OCI-LY7 (cell line): ENCODE data around the gene CACNB3. TPM values are rescaled to one million over a fixed set of nuclear protein-coding genes. Genes with fewer than 3 reads are reported as not detected.
A peak's percentile ranks its signal among the peaks of the same experiment; 100 is the strongest.
"Not testable (repeated sequence)": the region's sequence is repeated elsewhere in the genome, so short reads cannot be mapped to it uniquely, and the experiment has no call there.

Experiments used
- BruUV-seq: library from RNA; stranded (reverse); fragments of 400-500 nt; replicated peaks from 2 replicates; lab custom pipeline; 2021; lab: Mats Ljungman, UMichigan
- CTCF ChIA-PET: fragments of 300-600 bp; sonication (Branson Sonifier 250); formaldehyde crosslinking; loops from one replicate; lab custom pipeline; 2022; ENCODE audit warnings: antibody characterized with exemption; ENCODE audit not compliant: unreplicated experiment; lab: Charles Lee
- POLR2A ChIA-PET: fragments of 300-600 bp; sonication (Branson Sonifier 250); formaldehyde crosslinking; loops from one replicate; lab custom pipeline; 2022; ENCODE audit warnings: antibody characterized with exemption; lab: Charles Lee
- DNase-seq: peaks from one replicate; pipeline ENCODE4 v3.0.0-alpha.2; 2015; ENCODE audit warnings: low spot score
- H2AFZ ChIP-seq: fragments of 200-600 bp; sonication (generic), shearing (Covaris generic); 2 replicates; pipeline ENCODE4 v1.6.1; 2014; ENCODE audit warnings: mild to moderate bottlenecking, antibody characterized with exemption, low read length, moderate library complexity
- H3K27ac ChIP-seq: fragments of 200-600 bp; sonication (generic); 2 replicates; pipeline ENCODE4 v1.5.1; 2014; ENCODE audit warnings: mixed run types, low read depth, mild to moderate bottlenecking, moderate library complexity, low read length, inconsistent platforms; ENCODE audit not compliant: poor library complexity, severe bottlenecking
- H3K36me3 ChIP-seq: fragments of 200-600 bp; sonication (generic); 2 replicates; pipeline ENCODE4 v1.6.1; 2014; ENCODE audit warnings: mild to moderate bottlenecking, antibody characterized with exemption, low read length, moderate library complexity, mixed read lengths; ENCODE audit not compliant: insufficient read depth
- H3K4me1 ChIP-seq: fragments of 200-600 bp; sonication (generic); 2 replicates; pipeline ENCODE4 v1.5.1; 2014; ENCODE audit warnings: mild to moderate bottlenecking, low read length; ENCODE audit not compliant: insufficient read depth, poor library complexity, severe bottlenecking
- H3K4me2 ChIP-seq: fragments of 200-600 bp; sonication (generic); 2 replicates; pipeline ENCODE4 v1.6.1; 2014; ENCODE audit warnings: mild to moderate bottlenecking, low read length
- H3K4me3 ChIP-seq: fragments of 200-600 bp; sonication (generic); 2 replicates; pipeline ENCODE4 v1.5.1; 2014; ENCODE audit warnings: mild to moderate bottlenecking, low read depth, low read length; ENCODE audit not compliant: poor library complexity, severe bottlenecking
- H3K79me2 ChIP-seq: fragments of 200-600 bp; sonication (generic); 2 replicates; pipeline ENCODE4 v1.6.1; 2016; ENCODE audit warnings: low read depth, mild to moderate bottlenecking, low read length, moderate library complexity, mixed read lengths; ENCODE audit not compliant: insufficient read depth
- H3K9me2 ChIP-seq: fragments of 200-600 bp; sonication (generic); 2 replicates; pipeline ENCODE4 v1.6.1; 2016; ENCODE audit warnings: mild to moderate bottlenecking, low read length, mixed read lengths; ENCODE audit not compliant: insufficient read depth
- H3K9me3 ChIP-seq: fragments of 200-600 bp; sonication (generic); 2 replicates; pipeline ENCODE4 v1.6.1; 2014; ENCODE audit warnings: mild to moderate bottlenecking, mixed run types, low read length, mixed read lengths
- H4K20me1 ChIP-seq: fragments of 200-600 bp; sonication (generic); 2 replicates; pipeline ENCODE4 v1.6.1; 2014; ENCODE audit warnings: mild to moderate bottlenecking, antibody characterized with exemption, low read length, moderate library complexity, mixed read lengths; ENCODE audit not compliant: insufficient read depth
- CTCF ChIP-seq: fragments of 200-600 bp; sonication (generic); conservative IDR thresholded peaks from 2 replicates; pipeline ENCODE4 v1.5.1; 2014; ENCODE audit warnings: mild to moderate bottlenecking, antibody characterized with exemption, low read length, moderate library complexity, mixed read lengths
- EZH2phosphoT487 ChIP-seq: fragments of 200-600 bp; sonication (generic); IDR thresholded peaks from 2 replicates; pipeline ENCODE4 v1.6.1; 2018; ENCODE audit warnings: low read depth, borderline replicate concordance, mild to moderate bottlenecking, mixed run types, antibody characterized with exemption, low read length, moderate library complexity, mixed read lengths
- intact Hi-C: fragments of 100-400 bp; cut with micrococcal nuclease; formaldehyde crosslinking; loops from one replicate; pipeline ENCODE4 v1.10.0; 2022; ENCODE audit not compliant: unreplicated experiment
- total RNA-seq, 2 experiments: library from RNA; depleted of rRNA in 1 of 2; stranded (reverse); fragments of >200 nt in 1 of 2; shearing (Covaris generic) in 1 of 2; gene quantifications; 2 replicates each; pipeline ENCODE4 v1.2.3, GENCODE V29; 2014 to 2022

CACNB3 gene
- total RNA-seq, 2 experiments from 2014 or later: 5.6 to 20.6 TPM

- Histone ChIP-seq H3K4me1 (peaks cover 42% of the 10 kb centered on the region), H4K20me1 (no peaks in the 10 kb centered on the region), H3K4me3 (peak overlapping the region; percentile 34), H3K27ac (peak overlapping the region; percentile 27), H3K36me3 (peaks cover 38% of the 10 kb centered on the region), H3K79me2 (no peaks in the 10 kb centered on the region), H3K4me2 (peak overlapping the region; percentile 57), H3K9me3 (no peaks in the 10 kb centered on the region), H2AFZ (no peak overlapping the region), H3K9me2 (no peaks in the 10 kb centered on the region)
- ChIA-PET POLR2A (interaction anchor here (0.5 to 4.6 kb wide), 4 partner anchors 10 to 44 kb away, joined by 3 to 47 read pairs (median 3); partner anchors contain the start of gene RND1), CTCF (interaction anchor here (0.5 to 1.2 kb wide), 3 partner anchors 33 to 466 kb away, joined by 3 to 7 read pairs (median 6); partner anchors contain the start of gene TROAP)
- DNase-seq: peak; percentile 83
- intact Hi-C loops: loop anchor here (10.0 kb wide), 1 partner anchor 977 kb away; no protein-coding TSS in a partner anchor
- TF ChIP-seq CTCF (no peak), EZH2phosphoT487 (no peak)
- BruUV-seq: no TSS peak
Observed at GRCh38 chr12:48857278-48857994, 39.1 kb downstream of the CACNB3 start.

GRCh38 chr12:48858043-48858442 is 39.7 kb downstream of the CACNB3 start:
- CTCF ChIA-PET: no interaction called here
- DNase-seq: no peak
- BruUV-seq: no TSS peak

GRCh38 chr12:48859607-48860006 is 41.3 kb downstream of the CACNB3 start:
- Histone ChIP-seq H3K9me3 (no peaks in the 10 kb centered on the region), H4K20me1 (0 out of 2 replicates have a peak, but pooled peaks cover 9% of the 10 kb centered on the region), H3K4me3 (no peak overlapping the region), H3K4me2 (no peak overlapping the region), H3K27ac (no peak overlapping the region), H3K9me2 (no peaks in the 10 kb centered on the region), H3K36me3 (peaks cover 38% of the 10 kb centered on the region), H2AFZ (no peak overlapping the region), H3K4me1 (peaks cover 51% of the 10 kb centered on the region), H3K79me2 (no peaks in the 10 kb centered on the region)
- TF ChIP-seq CTCF (no peak), EZH2phosphoT487 (no peak)
- BruUV-seq: no TSS peak
- intact Hi-C loops: loop anchor here (10.0 kb wide), 1 partner anchor 975 kb away; no protein-coding TSS in a partner anchor
- ChIA-PET POLR2A (interaction anchor here (0.9 to 4.6 kb wide), 2 partner anchors 7 to 30 kb away, joined by 8 to 47 read pairs; partner anchors contain the start of gene RND1), CTCF (interaction anchor here (0.7 to 0.9 kb wide), 2 partner anchors 30 to 107 kb away, joined by 3 to 4 read pairs; no protein-coding TSS in a partner anchor)
- DNase-seq: no peak

More at GRCh38 chr12:48858043-48858442, 39.7 kb downstream of the CACNB3 start:
- no peaks in the 10 kb centered on the region for H3K9me3 ChIP-seq
- no peak for TF ChIP-seq EZH2phosphoT487
- H3K36me3 ChIP-seq: peaks cover 38% of the 10 kb centered on the region
- H2AFZ ChIP-seq: no peak overlapping the region
- intact Hi-C loops: loop anchor here (10.0 kb wide), 1 partner anchor 977 kb away; no protein-coding TSS in a partner anchor
- H3K9me2 ChIP-seq: no peaks in the 10 kb centered on the region
- peak overlapping the region; percentile 34 for H3K4me3 ChIP-seq
- H3K27ac ChIP-seq: peak overlapping the region; percentile 27
- peak overlapping the region; percentile 57 for H3K4me2 ChIP-seq
- H3K4me1 ChIP-seq: peaks cover 40% of the 10 kb centered on the region
- POLR2A ChIA-PET: interaction anchor here (0.9 to 4.6 kb wide), 3 partner anchors 9 to 18 kb away, joined by 3 to 47 read pairs (median 3); partner anchors contain the start of gene RND1
- no peaks in the 10 kb centered on the region for H4K20me1 ChIP-seq
- no peaks in the 10 kb centered on the region for H3K79me2 ChIP-seq

GRCh38 chr12:48860236-48860635 is 41.9 kb downstream of the CACNB3 start:
- Histone ChIP-seq H3K36me3 (peaks cover 38% of the 10 kb centered on the region), H4K20me1 (0 out of 2 replicates have a peak, but pooled peaks cover 14% of the 10 kb centered on the region), H3K27ac (peak overlapping the region; percentile 1), H3K4me1 (peaks cover 55% of the 10 kb centered on the region)
- H3K79me2 ChIP-seq, H2AFZ ChIP-seq, BruUV-seq, H3K9me3 ChIP-seq, intact Hi-C loops, H3K4me3 ChIP-seq, H3K9me2 ChIP-seq, H3K4me2 ChIP-seq, DNase-seq: not testable (repeated sequence)
- CTCF ChIA-PET: interaction anchor here (0.7 to 0.9 kb wide), 2 partner anchors 30 to 107 kb away, joined by 3 to 4 read pairs; no protein-coding TSS in a partner anchor
- POLR2A ChIA-PET: interaction anchor here (0.6 to 0.9 kb wide), 5 partner anchors 9 to 980 kb away, joined by 3 to 8 read pairs (median 3); no protein-coding TSS in a partner anchor
